ENCODE measurements around the gene TUB.

The TUB gene

DNA sequence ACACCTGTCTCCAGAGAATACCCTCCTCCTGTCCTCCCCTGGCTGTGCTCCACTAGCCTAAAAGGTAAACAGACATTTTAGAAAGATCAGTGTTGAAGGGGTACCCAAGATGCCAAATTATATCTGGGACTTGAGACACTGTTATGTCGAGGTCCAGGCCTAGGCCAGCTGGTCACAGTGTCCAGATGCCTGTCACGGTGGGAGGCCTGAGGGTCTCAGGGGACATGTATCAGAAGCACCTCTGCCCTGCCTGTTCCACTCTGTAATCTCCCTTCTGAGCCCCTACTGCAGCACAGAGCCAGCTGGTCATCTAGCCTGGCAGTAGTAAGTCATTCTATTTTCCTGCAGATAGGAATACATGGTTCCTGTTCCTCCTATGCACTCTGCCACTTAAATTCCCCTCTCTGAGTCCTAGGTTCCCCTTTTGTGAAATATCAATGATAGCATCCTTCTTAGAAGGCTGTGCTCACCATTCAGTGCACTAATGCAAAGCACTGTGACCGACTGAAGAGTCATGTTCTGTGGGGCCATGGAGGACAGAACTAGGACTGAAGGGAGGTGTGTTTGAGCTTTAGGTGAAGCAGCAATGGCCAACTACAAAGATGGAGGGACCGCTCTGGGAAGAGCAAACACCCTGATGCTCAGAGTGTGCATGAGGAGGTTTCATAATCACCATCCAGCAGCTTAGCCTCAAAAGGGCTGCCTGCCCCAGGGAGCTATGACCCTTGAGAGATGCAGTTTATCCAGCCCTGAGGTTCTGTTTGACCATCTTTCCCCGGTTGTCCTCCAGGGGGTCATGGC is 44.8 kb upstream of the TUB start:
- no peak for DNase-seq
- TF ChIP-seq, protein P1, sequence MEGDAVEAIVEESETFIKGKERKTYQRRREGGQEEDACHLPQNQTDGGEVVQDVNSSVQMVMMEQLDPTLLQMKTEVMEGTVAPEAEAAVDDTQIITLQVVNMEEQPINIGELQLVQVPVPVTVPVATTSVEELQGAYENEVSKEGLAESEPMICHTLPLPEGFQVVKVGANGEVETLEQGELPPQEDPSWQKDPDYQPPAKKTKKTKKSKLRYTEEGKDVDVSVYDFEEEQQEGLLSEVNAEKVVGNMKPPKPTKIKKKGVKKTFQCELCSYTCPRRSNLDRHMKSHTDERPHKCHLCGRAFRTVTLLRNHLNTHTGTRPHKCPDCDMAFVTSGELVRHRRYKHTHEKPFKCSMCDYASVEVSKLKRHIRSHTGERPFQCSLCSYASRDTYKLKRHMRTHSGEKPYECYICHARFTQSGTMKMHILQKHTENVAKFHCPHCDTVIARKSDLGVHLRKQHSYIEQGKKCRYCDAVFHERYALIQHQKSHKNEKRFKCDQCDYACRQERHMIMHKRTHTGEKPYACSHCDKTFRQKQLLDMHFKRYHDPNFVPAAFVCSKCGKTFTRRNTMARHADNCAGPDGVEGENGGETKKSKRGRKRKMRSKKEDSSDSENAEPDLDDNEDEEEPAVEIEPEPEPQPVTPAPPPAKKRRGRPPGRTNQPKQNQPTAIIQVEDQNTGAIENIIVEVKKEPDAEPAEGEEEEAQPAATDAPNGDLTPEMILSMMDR (IDR thresholded peaks at IDR 0.05; ENCODE audit: low read depth, low read length, missing control alignments), result no peak
- Histone ChIP-seq H3K27ac (no peak overlapping the region), H3K36me3 (replicated peaks) (no peaks in the 10 kb centered on the region), H3K27me3 (replicated peaks) (peaks cover 3% of the 10 kb centered on the region), H3K4me3 (ENCODE audit: low read depth, low read length) (no peak overlapping the region)
- in situ Hi-C loops (cut with HindIII; ENCODE audit: low pct_ligation_motif_present, low sequenced_read_pairs), result no loop called here

DNA sequence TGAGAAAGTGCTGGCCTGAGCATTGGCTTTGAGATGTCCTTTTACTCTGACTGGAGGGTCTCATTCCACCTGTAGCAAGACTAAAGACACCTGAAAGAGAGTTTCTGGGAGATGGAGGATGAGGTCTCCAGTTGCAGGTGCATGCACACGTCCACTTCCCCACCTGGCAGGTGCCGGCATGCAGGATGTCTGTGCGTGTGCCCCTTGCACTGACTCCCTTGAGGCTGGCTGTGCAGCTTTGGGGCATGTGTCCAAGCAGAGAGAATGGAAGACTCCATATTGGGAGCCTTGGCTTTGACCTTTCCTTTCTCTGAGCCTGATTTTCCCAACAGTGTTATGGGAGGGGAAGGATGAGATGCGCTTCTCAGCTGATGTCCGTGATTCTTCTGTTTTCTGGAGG is 44.0 kb upstream of the TUB start:
- in situ Hi-C loops (cut with HindIII; ENCODE audit: low pct_ligation_motif_present, low sequenced_read_pairs), result no loop called here
- Histone ChIP-seq H3K4me3 (ENCODE audit: low read depth, low read length) (no peak overlapping the region), H3K36me3 (replicated peaks) (no peaks in the 10 kb centered on the region), H3K27me3 (replicated peaks) (peaks cover 3% of the 10 kb centered on the region), H3K27ac (no peak overlapping the region)
- TF ChIP-seq, protein P1 (IDR thresholded peaks at IDR 0.05; ENCODE audit: low read depth, low read length, missing control alignments), result no peak
- DNase-seq, result no peak

DNA sequence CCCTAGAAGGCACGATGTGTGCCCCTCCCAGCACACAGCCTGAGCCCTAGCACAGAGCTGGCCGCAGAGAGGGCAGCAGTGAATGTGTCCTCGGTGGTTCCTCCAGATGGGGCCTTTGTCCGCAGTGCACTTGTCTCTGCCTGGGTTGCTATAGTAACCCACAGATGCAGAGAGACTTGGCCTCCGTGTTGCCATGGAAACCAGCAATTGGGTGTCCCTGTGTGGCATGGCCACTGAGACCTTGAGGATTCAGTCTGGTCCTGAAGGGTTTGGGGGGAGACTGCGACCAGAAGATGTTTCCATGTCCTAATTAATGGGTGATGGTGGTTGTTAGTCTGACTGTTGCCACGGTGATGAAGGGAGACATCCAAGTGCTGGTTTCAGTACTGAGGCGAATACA is 42.6 kb upstream of the TUB start:
- no peaks in the 10 kb centered on the region for H3K36me3 ChIP-seq (replicated peaks)
- H3K27ac ChIP-seq, result no peak overlapping the region
- TF ChIP-seq, protein P1 (IDR thresholded peaks at IDR 0.05; ENCODE audit: low read depth, low read length, missing control alignments), result no peak
- in situ Hi-C loops (cut with HindIII; ENCODE audit: low pct_ligation_motif_present, low sequenced_read_pairs), result no loop called here
- no peak overlapping the region for H3K4me3 ChIP-seq (ENCODE audit: low read depth, low read length)
- no peak for DNase-seq
- H3K27me3 ChIP-seq (replicated peaks), result peaks cover 3% of the 10 kb centered on the region

DNA sequence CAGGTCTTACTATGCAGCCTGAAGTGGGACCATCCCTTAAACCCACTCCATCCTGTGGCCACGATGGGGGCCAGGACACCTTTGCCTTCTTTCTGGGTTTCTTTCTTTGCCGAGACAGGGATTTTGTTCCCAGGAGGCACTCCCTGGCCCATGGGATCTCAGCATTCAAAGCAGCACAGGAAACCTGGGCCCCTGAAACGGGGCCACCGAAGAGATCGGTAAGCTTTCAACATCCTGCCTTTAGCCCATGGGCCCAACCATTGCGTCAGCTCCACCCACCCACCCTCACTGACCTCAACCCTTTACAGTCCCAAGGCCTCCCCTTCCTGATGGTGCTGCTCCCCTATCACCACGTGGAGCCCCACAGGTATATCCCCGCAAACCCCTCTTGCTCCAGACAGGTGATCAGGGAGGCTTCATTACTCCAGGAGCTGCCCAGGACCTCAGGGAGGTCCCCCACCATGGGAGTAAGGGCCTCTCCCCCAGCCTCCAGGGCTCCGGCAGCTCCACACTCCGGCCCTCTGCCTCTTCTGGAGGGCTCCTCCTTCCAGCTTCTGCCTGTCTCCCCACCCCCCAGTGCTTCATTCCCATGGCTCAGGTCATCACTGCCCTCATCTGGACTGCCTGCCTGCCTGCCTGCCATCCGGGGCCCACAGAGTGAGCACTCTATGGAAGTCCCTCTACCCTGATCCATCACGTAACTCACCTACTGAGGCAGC is 42.0 kb upstream of the TUB start:
- no peak overlapping the region for H3K4me3 ChIP-seq (ENCODE audit: low read depth, low read length)
- TF ChIP-seq, protein P1 (IDR thresholded peaks at IDR 0.05; ENCODE audit: low read depth, low read length, missing control alignments), result no peak
- DNase-seq, result no peak
- H3K27ac ChIP-seq, result no peak overlapping the region
- no peaks in the 10 kb centered on the region for H3K36me3 ChIP-seq (replicated peaks)
- in situ Hi-C loops (cut with HindIII; ENCODE audit: low pct_ligation_motif_present, low sequenced_read_pairs), result no loop called here
- peaks cover 3% of the 10 kb centered on the region for H3K27me3 ChIP-seq (replicated peaks)

DNA sequence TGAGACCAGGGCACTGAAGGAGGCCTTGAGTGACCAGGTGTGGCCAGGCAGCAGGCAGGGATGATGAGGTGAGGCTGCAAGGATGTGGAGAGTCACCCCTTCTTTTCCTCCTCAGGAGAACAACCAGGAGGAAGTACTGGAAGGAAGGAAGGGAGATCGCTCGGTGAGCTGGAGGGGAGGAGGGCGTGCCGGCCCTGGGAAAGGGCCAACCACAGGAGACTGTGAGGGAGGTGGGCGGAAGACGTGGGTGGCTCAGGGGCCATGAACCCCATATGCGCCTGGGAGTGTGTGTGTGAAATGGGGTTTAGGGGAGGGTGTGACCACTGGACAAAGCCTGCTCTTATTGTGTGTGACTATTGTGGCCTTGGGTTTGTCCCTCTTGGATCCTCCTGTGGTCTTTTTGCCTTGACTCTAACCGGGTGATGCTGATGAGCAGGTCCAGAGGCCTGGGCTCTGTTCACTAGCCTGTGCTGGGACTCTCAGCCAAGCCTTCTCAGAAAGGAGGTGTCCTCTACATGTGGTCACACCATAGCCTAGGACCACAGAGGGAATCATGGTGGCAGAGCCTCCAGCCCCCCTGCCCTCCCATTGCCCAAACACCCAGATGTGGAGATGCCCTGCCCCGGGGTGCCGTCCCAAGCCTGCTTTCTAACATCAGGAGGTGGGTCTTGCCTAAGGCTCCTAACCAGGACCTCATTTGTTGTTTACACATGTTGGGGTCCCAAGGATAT is 41.3 kb upstream of the TUB start:
- Histone ChIP-seq H3K4me3 (ENCODE audit: low read depth, low read length) (no peak overlapping the region), H3K27me3 (replicated peaks) (peaks cover 3% of the 10 kb centered on the region), H3K36me3 (replicated peaks) (no peaks in the 10 kb centered on the region), H3K27ac (no peak overlapping the region)
- TF ChIP-seq, protein P1 (IDR thresholded peaks at IDR 0.05; ENCODE audit: low read depth, low read length, missing control alignments), result no peak
- in situ Hi-C loops (cut with HindIII; ENCODE audit: low pct_ligation_motif_present, low sequenced_read_pairs), result no loop called here
- no peak for DNase-seq
